Bronchial epithelial cell (primary cell): ENCODE data around the gene CALM3. TPM values are rescaled to one million over a fixed set of nuclear protein-coding genes. Genes with fewer than 3 reads are reported as not detected.

ENCODE experiments used
- DNase-seq: peaks from one replicate; pipeline ENCODE4 v3.0.0-alpha.2; 2010; ENCODE audit warnings: low read depth
- FAIRE-seq: peaks from 2 replicates; lab custom pipeline; 2011; peaks lifted over from hg19 to GRCh38; lab: Jason Lieb, UNC
- H3K27me3 ChIP-seq: 2 replicates; pipeline ENCODE4 v1.5.1; 2011; ENCODE audit warnings: low read length; ENCODE audit not compliant: control insufficient read depth, insufficient read depth
- H3K36me3 ChIP-seq: 2 replicates; pipeline ENCODE4 v1.5.1; 2011; ENCODE audit warnings: low read length; ENCODE audit not compliant: control insufficient read depth, insufficient read depth
- H3K4me3 ChIP-seq: 2 replicates; pipeline ENCODE4 v1.5.1; 2011; ENCODE audit warnings: mild to moderate bottlenecking, low read depth, low read length, control low read depth
- CTCF ChIP-seq: IDR thresholded peaks from 2 replicates; pipeline ENCODE4 v1.5.1; 2011; ENCODE audit warnings: mild to moderate bottlenecking, moderate library complexity, low read length, control low read depth, inconsistent platforms; ENCODE audit not compliant: insufficient read depth, severe bottlenecking
- total RNA-seq: library from RNA; depleted of rRNA; stranded (reverse); fragments of >200 nt; gene quantifications from 2 replicates; pipeline ENCODE4 v1.2.1, GENCODE V29; 2014

Gene CALM3
- total RNA-seq, 1 donor from 2014 or later, result 79.8 TPM

DNA sequence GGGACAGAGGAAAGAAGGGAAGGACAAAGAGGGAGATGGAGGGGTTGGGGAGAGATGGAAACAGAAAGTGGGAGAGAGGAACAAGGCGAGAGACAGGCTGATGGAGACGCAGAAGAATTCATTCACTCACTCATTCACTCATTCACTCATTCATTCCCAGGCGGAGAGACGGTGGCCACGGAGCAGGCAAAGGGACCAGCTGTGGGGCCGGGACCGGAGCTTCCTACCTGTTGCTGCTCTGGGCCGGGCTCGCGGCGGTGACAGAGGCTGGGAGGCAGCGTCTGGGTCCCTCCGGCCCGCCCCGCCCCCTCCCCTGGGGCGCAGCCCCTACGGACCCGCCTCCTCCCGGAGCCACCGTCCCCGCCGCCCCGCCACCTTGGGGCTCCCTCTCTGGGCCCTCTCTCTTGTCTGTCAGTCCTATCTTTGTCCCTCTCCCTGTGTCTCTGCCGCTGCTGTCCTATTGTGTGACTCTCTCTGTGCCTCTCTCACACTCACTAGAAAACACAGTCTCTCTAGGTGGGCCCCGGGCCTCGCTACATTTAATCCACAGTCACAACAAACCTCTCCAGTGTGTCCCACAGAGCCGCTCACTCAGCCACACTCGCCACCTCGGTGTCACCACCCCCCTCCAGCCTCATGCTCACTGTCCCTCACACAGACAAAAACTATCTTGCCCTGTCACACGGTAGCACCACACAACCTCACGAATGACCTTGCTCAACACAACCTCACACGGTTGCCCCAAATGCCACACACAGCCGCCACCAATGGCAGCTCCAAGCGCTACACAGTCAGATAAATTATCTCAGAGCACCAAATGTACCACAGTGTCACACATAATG is 35.0 kb downstream of the CALM3 start, which contains the start of gene GNG8:
GNG8 (minus strand) TSS at position 283 of the 842 bp plus-strand sequence. CDS start 1,520 bp downstream, outside the sequence.
- TF ChIP-seq CTCF, result no peak
- Histone ChIP-seq H3K27me3 (peaks cover 16% of the 10 kb centered on the region), H3K4me3 (no peak within 1 kb of the TSS), H3K36me3 (no peaks in the 10 kb centered on the region)
- DNase-seq, result no peak
- FAIRE-seq, result no peak

GRCh38 chr19:46637224-46637623 is 36.1 kb downstream of the CALM3 start:
- DNase-seq, result no peak
- H3K4me3 ChIP-seq, result no peak overlapping the region
- TF ChIP-seq CTCF, result no peak
- no peaks in the 10 kb centered on the region for H3K36me3 ChIP-seq
- FAIRE-seq, result no peak
- H3K27me3 ChIP-seq, result peaks cover 16% of the 10 kb centered on the region

GRCh38 chr19:46639358-46640182 is 38.4 kb downstream of the CALM3 start:
- FAIRE-seq, result no peak
- H3K36me3 ChIP-seq, result no peaks in the 10 kb centered on the region
- H3K4me3 ChIP-seq, result peak overlapping the region; percentile 27
- TF ChIP-seq CTCF, result no peak
- H3K27me3 ChIP-seq, result peaks cover 16% of the 10 kb centered on the region
- no peak for DNase-seq

- H3K27me3 ChIP-seq, result peaks cover 14% of the 10 kb centered on the region
- no peak for FAIRE-seq
- H3K36me3 ChIP-seq, result no peaks in the 10 kb centered on the region
- no peak overlapping the region for H3K4me3 ChIP-seq
- DNase-seq, result no peak
- TF ChIP-seq CTCF, result no peak
Observed at GRCh38 chr19:46640656-46641055, 39.5 kb downstream of the CALM3 start.

DNA sequence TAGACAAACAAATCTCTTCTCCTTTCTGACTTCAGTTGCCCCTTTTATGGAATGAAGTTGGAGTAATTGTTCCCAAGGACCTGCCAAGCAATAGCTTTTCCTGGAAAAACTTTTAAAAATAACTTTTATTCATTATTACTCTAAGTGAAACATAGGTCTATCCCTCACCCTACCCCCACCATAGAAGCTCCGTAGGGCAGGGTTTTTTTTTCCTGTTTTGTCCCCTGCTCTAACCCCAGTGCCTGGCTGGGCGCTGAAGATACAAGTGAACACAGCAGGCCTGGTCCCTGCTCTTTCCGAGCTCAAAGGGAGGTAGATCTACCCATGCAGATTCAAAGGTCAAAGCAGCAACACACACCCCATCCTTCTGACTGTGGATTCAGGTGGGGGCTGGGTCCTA is 43.6 kb downstream of the CALM3 start:
- TF ChIP-seq CTCF, result no peak
- no peak overlapping the region for H3K4me3 ChIP-seq
- FAIRE-seq (no peak), DNase-seq (no peak)
- no peaks in the 10 kb centered on the region for H3K36me3 ChIP-seq
- H3K27me3 ChIP-seq, result peaks cover 17% of the 10 kb centered on the region
